Measurements from ENCODE around the gene HOXC9.
A peak's percentile ranks its signal among the peaks of the same experiment; 100 is the strongest.

Gene HOXC9

GRCh38 chr12:54014377-54015017 lies 14.5 kb downstream of the HOXC9 start:
- TF ChIP-seq, protein P1, sequence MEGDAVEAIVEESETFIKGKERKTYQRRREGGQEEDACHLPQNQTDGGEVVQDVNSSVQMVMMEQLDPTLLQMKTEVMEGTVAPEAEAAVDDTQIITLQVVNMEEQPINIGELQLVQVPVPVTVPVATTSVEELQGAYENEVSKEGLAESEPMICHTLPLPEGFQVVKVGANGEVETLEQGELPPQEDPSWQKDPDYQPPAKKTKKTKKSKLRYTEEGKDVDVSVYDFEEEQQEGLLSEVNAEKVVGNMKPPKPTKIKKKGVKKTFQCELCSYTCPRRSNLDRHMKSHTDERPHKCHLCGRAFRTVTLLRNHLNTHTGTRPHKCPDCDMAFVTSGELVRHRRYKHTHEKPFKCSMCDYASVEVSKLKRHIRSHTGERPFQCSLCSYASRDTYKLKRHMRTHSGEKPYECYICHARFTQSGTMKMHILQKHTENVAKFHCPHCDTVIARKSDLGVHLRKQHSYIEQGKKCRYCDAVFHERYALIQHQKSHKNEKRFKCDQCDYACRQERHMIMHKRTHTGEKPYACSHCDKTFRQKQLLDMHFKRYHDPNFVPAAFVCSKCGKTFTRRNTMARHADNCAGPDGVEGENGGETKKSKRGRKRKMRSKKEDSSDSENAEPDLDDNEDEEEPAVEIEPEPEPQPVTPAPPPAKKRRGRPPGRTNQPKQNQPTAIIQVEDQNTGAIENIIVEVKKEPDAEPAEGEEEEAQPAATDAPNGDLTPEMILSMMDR (IDR thresholded peaks at IDR 0.05; ENCODE audit: insufficient read depth, low read depth, low read length, missing control alignments): no peak
- no peak overlapping the region for H3K4me3 ChIP-seq (ENCODE audit: low read depth, low read length)
- no peak for DNase-seq (ENCODE audit: low read depth)

DNA sequence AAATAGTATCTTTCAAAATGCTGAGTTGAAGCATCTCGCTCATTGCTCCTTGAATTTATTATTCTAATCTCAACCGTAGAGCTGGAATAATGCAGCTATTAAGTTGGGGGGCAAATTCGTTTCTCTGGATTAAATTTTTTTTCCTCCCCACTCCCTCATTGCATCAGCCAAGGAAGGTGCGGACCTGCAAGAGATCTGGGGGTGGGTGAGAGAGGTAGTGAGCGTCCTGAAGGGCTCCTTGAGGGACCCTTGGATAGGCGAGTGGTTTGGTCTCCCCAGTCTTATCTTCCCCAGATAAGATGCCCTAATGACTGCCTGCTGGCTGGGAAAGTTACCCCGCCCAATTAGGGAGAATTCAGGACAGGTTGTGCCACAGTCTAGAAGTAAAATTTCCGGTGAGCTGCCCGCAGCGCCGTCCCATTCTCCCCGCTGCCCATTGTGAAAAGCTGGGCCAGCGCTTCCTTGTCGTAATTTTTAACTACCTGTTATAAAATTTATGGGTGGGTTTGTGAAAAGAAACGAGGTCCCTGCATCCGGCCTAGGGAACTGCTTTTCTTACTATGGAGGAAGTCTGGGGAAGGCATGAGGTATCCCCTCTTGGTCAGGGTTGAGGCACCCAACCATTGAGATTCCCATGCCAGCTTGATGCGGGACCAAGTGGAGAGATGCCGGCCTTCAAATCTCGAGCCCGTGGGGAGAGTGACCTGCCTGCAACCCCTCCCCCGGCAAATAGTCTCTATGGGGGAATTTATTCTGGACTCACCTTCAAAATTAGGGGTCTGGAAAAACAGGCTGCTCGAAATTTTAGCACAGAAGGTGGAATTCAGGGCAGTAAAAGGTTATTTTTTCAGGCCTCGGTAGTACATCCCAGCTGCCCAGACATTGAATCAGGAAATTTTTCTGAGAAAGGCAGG lies 15.3 kb downstream of the HOXC9 start:
- TF ChIP-seq, protein P1 (IDR thresholded peaks at IDR 0.05; ENCODE audit: insufficient read depth, low read depth, low read length, missing control alignments): no peak
- no peak overlapping the region for H3K4me3 ChIP-seq (ENCODE audit: low read depth, low read length)
- no peak for DNase-seq (ENCODE audit: low read depth)

DNA sequence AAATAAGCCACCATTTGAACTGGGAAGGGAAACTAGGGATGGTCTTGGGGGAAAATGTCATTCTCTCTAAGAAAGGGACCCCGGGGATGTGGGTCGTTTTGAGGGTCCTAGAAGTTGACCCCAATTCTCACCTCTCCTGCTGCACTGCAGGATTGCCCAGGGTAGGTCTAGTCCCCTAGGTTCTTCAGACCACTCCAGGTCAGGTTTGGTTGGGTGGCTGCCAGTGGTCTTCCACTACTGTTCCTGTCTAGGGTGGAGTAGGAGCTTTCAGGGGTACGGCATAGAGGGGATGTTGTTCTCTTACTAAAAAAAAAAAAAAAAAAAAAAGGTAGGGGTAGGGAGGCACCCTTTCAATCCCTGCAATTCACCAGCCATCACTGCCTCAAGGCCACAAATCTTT lies 16.1 kb downstream of the HOXC9 start:
- DNase-seq (ENCODE audit: low read depth): no peak
- TF ChIP-seq, protein P1 (IDR thresholded peaks at IDR 0.05; ENCODE audit: insufficient read depth, low read depth, low read length, missing control alignments): no peak
- H3K4me3 ChIP-seq (ENCODE audit: low read depth, low read length): no peak overlapping the region

- H3K4me3 ChIP-seq (ENCODE audit: low read depth, low read length): no peak overlapping the region
- DNase-seq (ENCODE audit: low read depth): no peak
- TF ChIP-seq, protein P1 (IDR thresholded peaks at IDR 0.05; ENCODE audit: insufficient read depth, low read depth, low read length, missing control alignments): no peak
Observed at GRCh38 chr12:54016478-54016964, 16.6 kb downstream of the HOXC9 start.

- TF ChIP-seq, protein P1 (IDR thresholded peaks at IDR 0.05; ENCODE audit: insufficient read depth, low read depth, low read length, missing control alignments): peak; percentile 8
- H3K4me3 ChIP-seq (ENCODE audit: low read depth, low read length): peak overlapping the region; percentile 63
- DNase-seq (ENCODE audit: low read depth): no peak
Observed at GRCh38 chr12:54017027-54017788, 17.2 kb downstream of the HOXC9 start.

GRCh38 chr12:54017878-54018467 lies 18.0 kb downstream of the HOXC9 start:
- H3K4me3 ChIP-seq (ENCODE audit: low read depth, low read length): peak overlapping the region; percentile 63
- TF ChIP-seq, protein P1 (IDR thresholded peaks at IDR 0.05; ENCODE audit: insufficient read depth, low read depth, low read length, missing control alignments): no peak
- peak; percentile 95 for DNase-seq (ENCODE audit: low read depth)
